LNCaP clone FGC (cell line): ENCODE measurements around the gene ENDOV.

Experiments
- DNase-seq: peaks from one replicate; pipeline ENCODE4 v3.0.0-alpha.2; 2011; ENCODE audit warnings: low read depth
- H3K4me3 ChIP-seq: 2 replicates; pipeline ENCODE4 v1.5.1; 2011; ENCODE audit warnings: mild to moderate bottlenecking, low read depth, low read length, control low read depth
- CTCF ChIP-seq: IDR thresholded peaks from 2 replicates; pipeline ENCODE4 v1.5.1; 2012; ENCODE audit warnings: mild to moderate bottlenecking; ENCODE audit not compliant: control insufficient read depth, insufficient read depth; ENCODE audit errors: extremely low read depth

Gene ENDOV

GRCh38 chr17:80443916-80444643 lies 29.1 kb downstream of the ENDOV start:
- H3K4me3 ChIP-seq: no peak overlapping the region
- no peak for TF ChIP-seq CTCF
- DNase-seq: no peak

- no peak for DNase-seq
- no peak for TF ChIP-seq CTCF
- H3K4me3 ChIP-seq: no peak overlapping the region
Observed at GRCh38 chr17:80444644-80444979, 29.6 kb downstream of the ENDOV start.

- DNase-seq: no peak
- TF ChIP-seq CTCF: no peak
- no peak overlapping the region for H3K4me3 ChIP-seq
Observed at GRCh38 chr17:80445007-80445725, 30.2 kb downstream of the ENDOV start.

- no peak for TF ChIP-seq CTCF
- H3K4me3 ChIP-seq: no peak overlapping the region
- DNase-seq: no peak
Observed at GRCh38 chr17:80445726-80446110, 30.8 kb downstream of the ENDOV start.

GRCh38 chr17:80446645-80447405 lies 31.9 kb downstream of the ENDOV start:
- DNase-seq: no peak
- TF ChIP-seq CTCF: no peak
- H3K4me3 ChIP-seq: no peak overlapping the region

GRCh38 chr17:80447790-80448189 lies 32.8 kb downstream of the ENDOV start:
- no peak for TF ChIP-seq CTCF
- H3K4me3 ChIP-seq: no peak overlapping the region
- no peak for DNase-seq
